Right renal pelvis (tissue), 4 donors: Measurements from ENCODE around the gene KCNQ1. TPM values are rescaled to one million over a fixed set of nuclear protein-coding genes. Genes with fewer than 3 reads are reported as not detected.

Experiments
- DNase-seq, 4 donors: peaks; one replicate each; pipeline ENCODE4 v3.0.0-alpha.2; 2013; ENCODE audit warnings: low read depth in 4 of 4, low spot score in 3 of 4, missing footprints in 1 of 4
- polyA plus RNA-seq, 4 donors: library from polyadenylated mRNA; unstranded; fragments of 120-200 nt; gene quantifications; one replicate each; pipeline ENCODE4 v1.2.1, GENCODE V29; 2013; ENCODE audit not compliant: insufficient read length in 4 of 4

The KCNQ1 gene
- polyA plus RNA-seq, 4 donors: 9.8 to 13.2 (median 12.0) TPM

DNA sequence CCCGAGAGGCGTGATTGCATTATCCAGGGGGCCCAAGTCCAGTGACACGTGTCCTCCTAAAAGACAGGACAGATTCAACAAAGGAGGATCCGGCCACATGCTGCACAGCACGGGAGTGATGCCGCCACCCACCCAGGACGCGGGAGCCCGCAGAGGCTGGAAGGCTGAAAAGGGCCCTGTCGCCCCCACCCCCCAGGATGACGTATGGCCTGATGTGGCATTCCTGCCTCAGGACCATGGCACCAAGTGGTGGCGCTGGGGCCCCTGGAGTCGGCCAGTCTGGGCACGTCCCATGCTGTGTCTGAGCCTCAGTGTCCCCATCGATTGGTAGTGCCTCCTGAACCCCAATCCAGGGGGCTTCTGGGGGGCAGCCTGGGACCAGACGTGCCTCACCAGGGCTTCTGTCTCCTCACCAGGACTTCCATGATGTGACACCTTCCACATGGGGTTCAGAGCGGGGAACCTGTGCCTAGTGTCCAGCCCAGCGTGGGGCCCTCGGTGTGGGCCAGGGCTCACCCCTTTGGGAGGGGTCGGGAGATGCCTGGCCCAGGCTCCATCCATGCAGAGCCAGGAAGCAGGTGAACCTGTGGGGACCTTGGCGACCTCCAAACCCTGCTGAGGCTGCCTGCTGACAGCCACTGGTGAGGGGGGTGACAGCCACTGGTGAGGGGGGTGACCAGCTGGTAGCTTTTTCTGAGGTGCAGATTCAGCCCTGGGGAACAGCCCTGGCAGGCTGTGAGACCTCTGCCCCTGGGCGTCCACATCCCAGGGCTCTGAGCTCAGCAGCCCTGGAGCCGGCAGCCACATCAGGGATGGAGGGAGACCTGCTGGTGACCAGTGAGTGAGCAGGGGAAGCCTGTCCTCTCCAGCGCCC is 75.3 kb downstream of the KCNQ1 start:
- DNase-seq: no peak

DNA sequence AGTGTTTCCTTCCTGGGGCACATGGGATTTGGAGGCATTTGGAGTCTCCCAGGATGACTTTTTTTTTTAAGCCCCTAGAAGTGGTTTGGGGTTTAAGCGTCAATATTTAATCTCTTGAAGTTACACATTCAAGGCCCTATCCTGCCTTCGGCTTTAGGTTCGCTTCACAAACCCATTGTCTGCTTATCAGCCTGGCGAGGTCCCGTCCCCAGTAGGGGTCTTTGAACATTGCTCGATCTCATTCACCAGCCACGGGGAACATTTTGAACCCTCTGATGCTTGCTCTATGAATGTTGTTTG is 75.9 kb downstream of the KCNQ1 start:
- DNase-seq: no peak

GRCh38 chr11:2521081-2521732 is 76.4 kb downstream of the KCNQ1 start:
- no peak for DNase-seq

- DNase-seq: no peak
Measured at GRCh38 chr11:2521733-2522630, 77.2 kb downstream of the KCNQ1 start.

GRCh38 chr11:2522631-2523255 is 77.9 kb downstream of the KCNQ1 start:
- no peak for DNase-seq

DNA sequence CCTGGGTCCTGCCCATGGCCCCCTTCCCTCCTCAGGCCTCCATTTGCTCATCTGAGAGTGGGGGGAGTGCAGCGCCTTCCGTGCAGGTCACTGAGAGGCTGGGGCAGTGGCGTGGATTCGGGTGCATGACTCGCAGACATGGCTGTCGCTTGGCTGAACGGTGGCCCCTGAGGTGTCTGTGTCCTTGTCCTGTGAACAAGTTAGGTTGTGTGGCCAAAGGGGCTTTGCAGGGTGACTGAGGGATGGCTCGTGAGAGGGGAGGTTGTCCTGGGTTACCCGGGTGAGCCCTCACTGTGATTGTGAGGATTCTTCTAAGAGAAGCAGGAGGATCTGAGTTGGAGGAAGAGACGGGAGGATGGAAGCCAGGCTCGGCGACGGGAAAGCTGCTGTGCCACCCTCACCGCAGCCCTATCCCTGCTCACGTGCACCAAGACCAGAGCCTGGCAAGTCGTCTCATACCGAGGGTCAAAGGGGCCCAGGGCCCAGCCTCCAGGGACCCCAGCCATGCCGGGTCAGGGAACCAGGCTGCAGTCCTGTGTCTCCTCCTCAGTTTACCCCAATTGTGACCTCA is 79.1 kb downstream of the KCNQ1 start:
- DNase-seq: no peak

GRCh38 chr11:2524446-2525165 is 79.8 kb downstream of the KCNQ1 start:
- DNase-seq: no peak

DNA sequence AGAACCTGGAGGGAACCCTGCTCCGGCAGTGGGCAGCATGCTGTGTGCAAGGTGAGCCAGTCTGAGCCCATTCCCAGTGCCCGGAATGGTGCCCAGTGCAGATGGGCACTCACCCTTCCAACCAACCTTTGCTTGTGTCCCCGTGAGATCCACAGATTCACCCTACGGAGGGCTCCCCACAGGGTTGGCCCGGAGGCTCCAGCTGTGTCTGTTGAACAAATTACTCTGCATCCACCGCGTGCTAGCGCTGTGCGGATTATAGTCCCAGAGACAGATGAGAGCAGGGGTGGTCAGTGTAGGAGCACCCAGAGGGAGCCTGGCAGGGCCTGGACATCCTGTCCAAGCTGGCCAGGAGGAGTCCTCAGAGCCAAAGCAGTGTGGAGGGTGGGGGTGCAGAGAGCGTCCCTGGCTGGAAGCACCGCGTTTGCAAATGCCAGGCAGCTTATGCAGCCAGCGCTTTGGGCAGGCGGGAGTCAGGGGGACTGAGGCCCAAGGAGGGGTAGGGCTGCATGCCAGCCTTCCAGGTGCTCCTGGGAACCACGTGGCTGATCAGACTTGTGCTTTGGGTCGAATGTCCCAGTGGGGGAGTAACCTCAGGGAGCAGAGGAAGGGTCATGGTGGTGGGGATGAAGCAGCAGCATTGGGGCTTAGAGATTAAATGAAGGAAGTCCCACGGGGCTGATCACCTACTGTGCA is 80.5 kb downstream of the KCNQ1 start:
- no peak for DNase-seq

DNA sequence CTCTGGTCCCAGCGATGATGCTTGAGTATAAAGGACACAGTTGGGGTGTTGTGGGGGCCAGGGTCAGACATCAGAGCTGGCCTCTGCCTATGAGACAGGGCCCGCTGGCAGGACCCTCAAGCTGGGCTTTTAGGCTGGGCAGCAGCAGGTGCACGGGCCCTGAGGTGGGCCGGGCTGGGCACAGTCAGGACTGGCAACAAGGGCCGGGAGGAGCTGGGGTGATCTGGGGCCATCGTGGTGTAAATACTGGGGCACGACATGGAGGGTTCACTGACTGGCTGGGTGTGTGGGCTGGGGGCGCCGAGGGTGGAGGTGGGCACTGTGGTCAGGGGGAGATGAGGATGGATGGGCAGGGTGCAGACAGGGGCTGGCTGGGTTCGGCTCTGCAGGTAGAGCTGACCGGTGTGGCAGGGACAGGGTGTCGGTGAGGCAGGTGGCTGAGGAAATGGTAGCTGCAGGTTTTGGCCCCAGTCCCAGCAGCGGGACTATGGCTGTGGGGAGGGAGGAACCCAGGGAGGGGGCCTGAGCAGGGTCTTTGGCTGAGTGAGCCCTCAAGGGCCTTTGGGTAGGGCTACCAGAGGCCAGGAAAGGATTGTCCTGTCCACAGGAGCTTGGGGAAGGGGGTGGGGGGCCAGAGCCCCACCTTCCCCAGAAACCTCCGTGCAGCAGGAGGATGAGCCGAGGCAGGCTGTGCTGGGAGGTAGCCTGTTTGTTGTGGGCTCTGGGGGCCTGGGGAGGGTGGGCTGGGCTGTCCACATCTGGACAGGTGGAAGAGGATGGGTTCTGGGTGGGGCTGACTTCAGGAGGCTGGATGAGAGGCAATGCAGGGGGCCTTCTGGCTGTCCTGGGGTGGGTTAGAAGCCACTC is 81.4 kb downstream of the KCNQ1 start:
- DNase-seq: no peak

GRCh38 chr11:2526808-2527381 is 82.1 kb downstream of the KCNQ1 start:
- no peak for DNase-seq

DNA sequence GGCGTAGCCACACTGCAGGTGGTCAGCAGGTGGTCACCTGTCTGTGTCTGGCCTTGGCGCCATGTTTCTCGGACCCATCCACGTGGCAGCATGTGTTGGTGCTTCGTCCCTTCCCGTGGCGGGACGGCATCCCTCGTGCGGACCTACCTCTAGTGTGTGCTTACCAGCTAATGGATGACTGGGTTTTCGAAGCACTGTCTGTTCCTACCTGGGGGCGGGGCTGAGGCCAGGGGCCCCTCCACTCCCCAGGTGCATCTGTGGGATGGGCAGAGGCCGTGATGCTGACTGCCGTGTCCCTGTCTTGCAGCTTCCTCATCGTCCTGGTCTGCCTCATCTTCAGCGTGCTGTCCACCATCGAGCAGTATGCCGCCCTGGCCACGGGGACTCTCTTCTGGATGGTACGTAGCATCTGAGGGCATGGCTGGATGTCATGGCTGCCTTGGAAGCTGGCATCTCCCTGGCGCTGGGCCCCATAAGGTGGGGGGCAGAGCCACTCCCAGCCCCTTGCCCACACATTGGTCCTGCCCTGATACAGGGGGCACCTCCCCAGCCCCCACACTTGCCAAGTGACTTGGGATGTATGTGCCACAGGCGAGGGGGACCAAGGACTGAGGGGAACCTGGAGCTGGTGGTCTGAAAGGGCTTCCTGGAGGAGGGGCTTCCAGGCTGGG is 82.9 kb downstream of the KCNQ1 start:
- DNase-seq: no peak

DNA sequence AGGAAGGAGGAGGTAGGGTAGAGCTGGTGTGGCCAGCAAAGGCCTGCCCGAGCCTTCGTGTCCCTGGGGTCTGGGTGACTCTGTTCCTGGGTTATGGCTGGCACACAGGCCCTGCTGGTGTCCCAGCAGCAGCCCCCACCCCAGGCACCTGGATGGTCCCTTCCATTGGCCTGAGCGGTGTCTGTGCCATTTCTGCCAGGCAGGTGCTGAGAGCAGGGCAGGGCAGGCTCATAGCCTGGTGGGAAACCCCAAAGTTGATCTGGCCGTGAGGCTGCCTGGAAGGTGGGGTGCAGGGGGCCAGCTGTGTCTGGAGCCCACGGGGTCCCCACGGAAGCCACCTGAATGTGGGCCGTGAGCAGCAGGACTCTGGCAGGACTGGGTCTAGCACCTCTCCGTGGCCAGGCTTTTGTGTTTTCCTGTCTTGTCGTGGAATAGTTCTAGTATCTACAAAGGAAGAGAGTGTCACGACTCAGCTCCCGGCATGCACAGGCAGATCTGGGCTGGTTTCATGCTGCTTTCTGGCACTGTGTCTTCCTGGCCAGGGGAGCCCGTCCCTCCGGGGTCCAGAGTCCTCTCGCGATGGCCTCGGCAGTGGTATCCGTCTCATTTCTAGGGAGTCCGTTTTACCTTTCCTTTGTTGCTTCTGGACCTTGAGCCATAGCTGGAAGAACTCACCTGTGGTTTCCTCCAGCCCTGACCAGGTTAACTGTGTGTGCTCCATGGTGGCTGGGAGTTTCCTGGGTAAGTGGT is 83.7 kb downstream of the KCNQ1 start:
- DNase-seq: no peak

DNA sequence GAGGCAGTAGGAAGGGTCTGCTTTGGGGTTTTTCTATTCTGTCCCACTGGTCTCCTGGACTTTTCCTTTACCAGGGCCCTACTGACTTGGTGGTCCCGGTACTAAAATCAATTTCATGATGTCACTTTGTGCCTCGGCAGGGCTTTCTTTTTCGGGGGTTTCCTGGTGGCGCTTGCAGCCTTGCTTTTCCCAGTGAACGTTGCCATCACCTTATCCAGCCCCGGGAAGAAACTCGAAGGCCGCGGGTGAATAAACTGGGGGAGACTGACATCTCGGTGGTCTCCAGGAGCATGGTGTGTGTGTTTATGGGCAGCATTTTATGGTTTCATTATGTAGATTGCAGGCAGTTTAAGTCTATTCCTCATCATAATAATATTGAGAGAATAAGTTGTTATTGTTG is 84.4 kb downstream of the KCNQ1 start:
- no peak for DNase-seq

GRCh38 chr11:2529636-2530035 is 84.8 kb downstream of the KCNQ1 start:
- DNase-seq: no peak

DNA sequence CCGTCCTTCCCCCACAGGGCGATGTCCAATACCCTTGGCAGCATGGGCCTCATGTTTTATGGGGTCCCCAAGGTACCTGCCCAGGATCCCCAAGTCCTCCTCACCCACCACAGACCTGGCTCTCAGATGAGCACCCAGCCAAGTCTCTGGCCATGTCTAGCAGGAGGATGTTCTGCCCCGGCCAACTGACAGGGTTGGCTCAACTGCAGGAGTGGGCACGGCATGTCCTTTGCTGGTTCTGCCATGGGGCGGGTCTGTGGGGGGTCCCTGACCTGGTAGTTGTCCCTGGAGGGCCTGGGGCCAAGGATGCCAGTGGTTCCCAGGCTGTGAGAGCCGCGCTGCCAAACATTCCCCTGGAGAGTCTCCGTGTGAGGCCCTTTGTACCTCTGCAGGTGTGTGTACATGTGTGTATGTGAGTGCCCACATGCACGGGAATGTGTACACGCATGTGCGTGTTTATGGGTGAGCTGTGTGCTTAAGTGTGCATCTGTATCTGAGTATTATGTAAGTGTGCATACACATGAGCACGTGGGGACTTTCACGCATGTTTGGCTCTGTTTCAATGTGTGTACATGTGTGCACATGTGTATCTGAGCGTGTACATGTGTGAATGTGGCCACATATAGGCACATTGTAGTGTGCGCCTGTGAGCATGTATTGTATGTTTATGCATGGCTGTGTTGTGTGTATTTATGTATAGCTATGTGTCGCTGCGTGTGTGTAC is 85.5 kb downstream of the KCNQ1 start:
- DNase-seq: no peak

DNA sequence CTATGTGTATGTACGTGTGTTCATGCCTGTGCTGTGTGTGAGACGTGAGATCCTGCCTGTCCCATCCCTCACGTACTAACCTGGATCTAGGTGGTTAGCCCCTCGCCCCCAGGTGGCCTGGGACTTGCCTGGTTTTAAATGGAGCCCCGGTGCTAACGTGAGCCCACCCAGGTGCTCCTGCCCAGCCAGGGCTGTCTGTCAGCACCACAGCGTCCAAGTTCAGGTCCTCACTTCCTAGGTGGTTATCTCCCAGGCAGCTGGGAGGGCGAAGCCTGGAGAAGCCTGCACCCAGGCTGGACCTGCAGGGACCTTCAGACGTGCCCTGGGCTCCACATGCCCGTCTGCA is 86.0 kb downstream of the KCNQ1 start:
- DNase-seq: no peak
